GM18508 (cell line): ENCODE results near the gene TRIM46.

Source experiments
- ATAC-seq: cut with Tn5 transposase; IDR thresholded peaks from one replicate; pipeline ENCODE4 v1.9.1; 2021; ENCODE audit warnings: moderate number of reproducible peaks; ENCODE audit not compliant: insufficient read depth, unreplicated experiment

TRIM46 gene

DNA sequence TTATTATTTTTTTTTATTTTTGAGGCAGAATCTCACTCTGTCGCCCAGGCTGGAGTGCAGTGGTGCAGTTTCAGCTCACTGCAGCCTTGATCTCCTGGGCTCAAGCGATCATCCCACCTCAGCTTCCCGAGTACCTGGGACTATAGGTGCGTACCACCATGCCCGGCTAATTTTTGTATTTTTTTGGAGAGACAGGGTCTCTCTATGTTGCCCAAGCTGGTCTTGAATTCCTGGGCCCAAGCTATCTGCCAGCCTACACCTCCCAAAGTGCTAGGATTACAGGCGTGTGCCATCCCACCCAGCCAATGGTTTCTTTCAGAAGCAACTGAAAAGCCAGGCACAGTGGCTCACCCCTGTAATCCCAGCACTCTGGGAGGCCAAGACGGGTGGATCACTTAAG lies 2.8 kb upstream of the TRIM46 start:
- no peak for ATAC-seq

DNA sequence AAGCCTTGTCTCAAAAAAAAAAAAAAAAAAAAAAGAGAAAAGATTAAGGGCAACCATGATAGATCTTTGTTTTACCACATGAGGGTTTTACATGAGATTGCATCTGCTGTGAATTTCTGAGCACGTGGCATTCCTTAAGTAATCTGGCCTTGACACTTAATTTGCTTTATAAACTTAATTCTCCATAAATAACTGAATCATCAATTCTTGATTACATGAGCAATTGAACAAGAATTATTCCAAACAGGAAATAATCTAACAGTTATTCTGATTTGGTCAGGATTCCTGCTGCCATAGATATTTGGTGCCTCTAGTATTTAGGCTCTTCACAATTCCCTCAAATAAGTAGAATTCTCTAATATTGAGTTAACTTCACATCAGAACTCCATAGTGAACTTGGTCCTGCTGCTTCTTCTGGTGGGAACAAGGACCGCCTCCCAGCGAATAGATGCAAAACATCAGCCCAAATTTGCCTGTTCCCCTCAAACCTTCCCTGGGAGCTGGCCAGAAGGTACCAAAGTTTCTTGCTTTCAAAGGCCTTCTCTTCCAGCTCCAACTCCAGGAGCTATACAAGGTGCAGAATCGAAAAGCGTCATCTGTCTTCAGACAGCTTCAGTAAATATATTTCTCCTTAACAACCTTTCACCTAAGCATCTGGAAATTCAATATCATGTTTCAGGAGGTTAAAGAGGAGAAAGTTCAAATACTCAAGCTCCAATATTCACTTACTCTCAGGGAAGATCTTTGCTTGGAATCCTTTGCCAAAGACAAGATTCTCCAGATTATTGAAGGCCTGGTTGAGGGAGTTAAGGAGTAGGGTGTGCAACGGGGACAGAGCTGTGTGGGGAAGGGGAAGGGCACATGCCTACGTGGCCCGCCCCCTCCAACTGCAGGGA lies 1.6 kb upstream of the TRIM46 start:
- ATAC-seq, result no peak

DNA sequence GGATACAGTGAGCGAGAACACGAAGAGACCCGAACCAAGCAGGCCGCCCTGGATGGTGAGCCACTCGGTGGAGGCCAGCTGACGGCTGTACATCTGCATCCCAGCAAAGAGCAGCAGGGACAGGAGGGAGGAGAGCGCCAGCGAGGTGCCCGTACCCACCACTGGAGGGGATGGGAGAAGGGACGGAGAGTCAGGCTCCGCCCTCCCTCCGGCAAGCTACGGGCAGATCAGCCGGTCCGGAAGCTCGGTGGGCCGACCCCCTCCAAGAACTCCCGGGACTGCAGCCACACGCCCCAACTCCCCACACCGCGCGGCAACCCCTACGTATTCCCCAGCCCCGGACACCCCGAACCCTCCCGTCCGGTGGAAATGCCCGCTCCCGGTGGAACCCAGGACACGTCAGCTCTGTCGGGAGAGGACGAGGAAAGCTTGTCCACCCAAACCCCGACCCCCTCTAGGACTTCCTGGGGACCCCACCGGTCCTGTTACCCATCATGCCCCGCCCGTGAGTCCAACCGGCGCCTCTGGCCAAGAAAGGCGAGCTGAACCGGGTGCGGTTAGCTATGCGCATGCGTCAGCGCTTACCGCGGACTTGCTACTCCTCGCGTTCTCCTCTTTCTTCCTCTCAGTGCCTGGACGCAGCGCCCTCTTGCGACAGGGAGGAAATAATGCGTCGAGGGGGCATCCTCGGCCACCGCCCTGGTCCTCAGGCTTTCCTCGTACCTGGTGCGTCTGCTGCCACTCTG lies 744 bp upstream of the TRIM46 start, which contains the start of gene KRTCAP2:
TSS of gene KRTCAP2 (minus strand) at position 573 of the 746 bp plus-strand sequence. CDS start at position 493, 80 bp downstream.
- peak; percentile 51 for ATAC-seq

DNA sequence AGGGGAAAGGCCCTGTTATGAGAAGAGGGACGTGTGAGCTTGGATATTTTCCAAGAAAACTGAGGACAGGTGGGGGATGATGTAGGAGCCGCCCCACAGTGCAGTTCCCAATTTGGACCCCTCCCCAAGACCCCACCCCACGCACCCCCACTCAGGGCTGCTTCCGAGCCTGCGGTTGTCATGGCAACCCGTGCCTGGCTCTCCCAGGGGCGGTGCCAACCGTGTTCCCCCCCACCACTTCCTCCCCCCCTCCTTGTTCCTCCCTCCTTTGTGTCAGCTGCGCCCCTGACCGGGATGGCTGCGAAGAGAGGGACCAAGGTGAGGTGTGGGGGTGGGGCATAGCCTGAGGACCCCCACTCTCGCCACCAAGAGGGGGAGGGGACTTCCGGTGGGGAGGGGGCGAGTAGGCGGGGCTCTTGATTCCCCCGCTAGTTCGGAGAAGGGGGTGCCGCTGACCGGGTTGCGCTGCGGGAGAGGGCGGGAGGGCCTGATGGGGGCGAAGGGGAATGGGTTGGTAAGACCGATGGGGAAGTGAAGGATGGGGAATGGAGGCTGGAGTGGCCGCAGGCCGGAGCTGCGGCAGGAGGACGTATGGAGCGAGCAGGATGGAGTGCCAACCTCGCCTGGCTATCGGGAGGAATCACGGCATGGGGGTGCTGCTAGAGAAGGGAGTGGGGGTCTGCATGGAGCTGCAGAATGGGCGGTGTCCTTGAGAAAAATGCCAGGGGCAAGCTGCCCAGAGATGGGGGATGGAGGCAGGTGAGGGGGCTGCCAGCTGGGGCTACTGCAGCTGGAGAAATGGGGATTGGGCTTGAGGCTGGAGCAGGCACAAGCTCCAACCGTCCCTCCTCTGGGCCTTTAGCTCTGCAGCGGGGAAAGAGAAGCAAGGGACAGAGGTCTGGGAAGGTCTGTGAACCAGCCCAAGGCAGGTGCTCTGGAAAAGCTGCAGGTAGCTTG lies 953 bp downstream of the TRIM46 start:
- no peak for ATAC-seq

DNA sequence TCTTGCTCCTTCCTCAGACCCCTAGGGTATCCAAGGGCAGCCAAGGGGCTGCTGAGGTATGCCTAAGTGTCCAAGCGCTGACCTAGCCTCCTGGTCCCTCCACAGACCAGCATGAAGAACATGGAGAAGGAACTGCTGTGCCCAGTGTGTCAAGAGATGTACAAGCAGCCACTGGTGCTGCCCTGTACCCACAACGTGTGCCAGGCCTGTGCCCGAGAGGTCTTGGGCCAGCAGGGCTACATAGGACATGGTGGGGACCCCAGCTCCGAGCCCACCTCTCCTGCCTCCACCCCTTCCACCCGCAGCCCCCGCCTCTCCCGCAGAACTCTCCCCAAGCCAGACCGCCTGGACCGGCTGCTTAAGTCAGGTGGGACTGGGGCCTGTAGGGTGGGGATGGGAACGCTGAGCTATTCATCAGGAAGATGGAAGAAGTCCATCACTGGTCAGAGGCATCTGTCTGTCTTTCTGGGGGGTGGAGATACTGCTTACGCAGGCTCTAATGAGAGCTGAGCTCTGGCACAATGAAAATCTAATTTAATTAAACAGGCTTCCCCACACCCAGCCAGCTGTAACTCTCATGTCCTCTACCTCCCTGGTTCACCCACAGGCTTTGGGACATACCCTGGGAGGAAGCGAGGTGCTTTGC lies 1.8 kb downstream of the TRIM46 start:
- ATAC-seq, result no peak

DNA sequence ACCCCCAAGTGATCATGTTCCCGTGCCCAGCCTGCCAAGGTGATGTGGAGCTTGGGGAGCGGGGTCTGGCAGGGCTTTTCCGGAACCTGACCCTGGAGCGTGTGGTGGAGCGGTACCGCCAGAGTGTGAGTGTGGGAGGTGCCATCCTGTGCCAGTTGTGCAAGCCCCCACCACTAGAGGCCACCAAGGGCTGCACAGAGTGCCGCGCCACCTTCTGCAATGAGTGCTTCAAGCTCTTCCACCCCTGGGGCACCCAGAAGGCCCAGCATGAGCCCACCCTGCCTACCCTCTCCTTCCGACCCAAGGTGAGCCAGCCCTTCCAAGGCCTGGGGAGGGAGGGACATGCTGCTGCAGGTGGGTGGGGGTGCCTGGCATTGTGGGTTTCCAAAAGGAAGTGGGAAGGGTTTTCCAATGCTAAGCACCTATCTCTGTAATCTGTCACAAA lies 2.3 kb downstream of the TRIM46 start:
- no peak for ATAC-seq

DNA sequence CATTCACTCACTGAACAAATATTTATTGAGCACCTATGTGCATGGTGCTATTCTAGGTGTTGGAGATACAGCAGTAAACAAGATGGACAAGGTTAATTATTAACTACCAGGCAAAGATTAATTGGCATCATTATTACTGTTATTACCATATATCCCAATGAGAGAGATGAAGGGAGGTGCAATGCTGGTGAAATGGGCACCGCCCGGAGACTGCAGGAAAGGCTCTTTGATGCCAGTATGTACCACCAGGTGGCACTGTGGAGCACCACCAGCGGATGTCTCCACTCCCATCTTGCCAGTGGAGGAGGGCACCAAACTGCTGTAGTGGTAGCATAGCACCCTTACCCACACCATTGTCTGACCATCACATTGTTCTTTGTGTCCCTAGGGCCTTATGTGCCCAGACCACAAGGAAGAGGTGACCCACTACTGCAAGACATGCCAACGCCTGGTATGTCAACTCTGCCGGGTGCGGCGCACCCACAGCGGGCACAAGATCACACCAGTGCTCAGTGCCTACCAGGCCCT lies 3.0 kb downstream of the TRIM46 start:
- no peak for ATAC-seq

DNA sequence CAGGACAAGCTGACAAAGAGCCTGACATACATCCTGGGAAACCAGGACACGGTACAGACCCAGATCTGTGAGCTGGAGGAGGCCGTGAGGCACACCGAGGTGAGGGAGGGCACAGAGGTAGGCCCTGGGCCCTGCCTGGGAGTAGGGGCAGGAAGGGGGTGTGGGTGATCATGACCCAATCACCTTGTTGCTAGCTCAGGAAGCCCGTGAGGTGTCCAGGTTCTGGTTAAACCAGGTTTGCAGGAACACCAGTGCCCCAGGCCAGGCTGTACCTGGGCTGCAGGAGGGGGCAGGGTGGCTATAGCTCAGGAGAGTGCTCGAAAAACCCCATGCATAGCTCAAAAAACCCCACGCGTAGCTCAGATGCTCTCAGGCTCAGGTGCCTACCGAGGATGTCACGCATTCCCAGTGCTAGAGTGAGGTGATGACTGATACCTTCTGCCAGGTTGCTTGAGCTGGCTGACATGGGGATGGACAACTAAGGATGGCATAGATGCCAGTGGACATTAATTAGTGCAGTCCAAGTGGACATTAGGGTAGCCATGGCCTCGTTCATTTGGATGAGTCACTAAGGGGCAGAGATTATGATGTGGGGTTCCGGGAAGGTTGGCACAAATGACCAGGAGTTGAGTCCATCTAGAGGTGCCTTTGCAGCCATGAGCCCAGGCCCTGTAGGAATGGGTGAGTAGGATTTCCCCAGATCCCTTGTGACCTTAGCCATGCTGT lies 3.7 kb downstream of the TRIM46 start:
- no peak for ATAC-seq

DNA sequence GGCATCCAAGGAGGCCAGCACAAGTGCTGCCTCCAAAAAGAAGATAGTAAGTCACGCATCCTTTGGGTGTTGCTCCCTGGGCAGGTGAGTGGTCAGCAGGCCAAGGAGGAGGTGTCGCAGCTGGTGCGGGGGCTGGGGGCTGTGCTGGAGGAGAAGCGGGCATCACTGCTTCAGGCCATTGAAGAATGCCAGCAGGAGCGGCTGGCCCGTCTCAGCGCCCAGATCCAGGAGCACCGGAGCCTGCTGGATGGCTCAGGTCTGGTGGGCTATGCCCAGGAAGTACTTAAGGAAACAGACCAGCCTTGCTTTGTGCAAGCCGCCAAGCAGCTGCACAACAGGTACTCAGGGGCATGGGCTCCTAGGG lies 4.3 kb downstream of the TRIM46 start:
- no peak for ATAC-seq

DNA sequence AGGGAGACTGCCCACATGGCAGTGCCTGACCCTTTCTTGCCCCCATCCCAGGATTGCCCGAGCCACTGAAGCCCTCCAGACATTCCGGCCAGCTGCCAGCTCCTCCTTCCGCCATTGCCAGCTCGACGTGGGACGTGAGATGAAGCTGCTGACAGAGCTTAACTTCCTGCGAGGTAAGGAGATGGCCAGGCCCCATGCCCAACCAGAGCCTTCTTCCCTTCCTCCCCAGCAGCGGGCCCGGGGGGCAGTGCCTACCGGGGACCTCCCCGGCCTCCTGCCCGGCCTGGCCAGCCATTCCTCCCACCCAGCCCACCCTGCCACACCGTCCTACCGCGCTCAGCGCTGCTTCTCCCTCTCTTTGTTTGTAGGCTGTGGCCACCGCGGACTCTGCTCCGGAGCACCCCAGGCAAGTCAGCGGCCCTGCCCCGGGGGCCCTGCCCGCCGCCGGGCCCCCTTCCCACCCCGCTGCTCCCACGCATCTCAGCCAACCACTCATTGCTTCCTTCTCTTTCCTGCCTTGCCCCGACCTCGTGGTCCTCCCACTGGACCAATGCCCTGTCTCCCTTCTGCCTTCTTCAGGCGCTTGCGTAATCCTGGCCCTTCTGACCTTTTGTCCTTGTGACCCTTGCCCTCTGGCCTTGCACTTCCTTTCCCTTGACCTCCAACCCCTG lies 4.9 kb downstream of the TRIM46 start:
- ATAC-seq, result no peak

DNA sequence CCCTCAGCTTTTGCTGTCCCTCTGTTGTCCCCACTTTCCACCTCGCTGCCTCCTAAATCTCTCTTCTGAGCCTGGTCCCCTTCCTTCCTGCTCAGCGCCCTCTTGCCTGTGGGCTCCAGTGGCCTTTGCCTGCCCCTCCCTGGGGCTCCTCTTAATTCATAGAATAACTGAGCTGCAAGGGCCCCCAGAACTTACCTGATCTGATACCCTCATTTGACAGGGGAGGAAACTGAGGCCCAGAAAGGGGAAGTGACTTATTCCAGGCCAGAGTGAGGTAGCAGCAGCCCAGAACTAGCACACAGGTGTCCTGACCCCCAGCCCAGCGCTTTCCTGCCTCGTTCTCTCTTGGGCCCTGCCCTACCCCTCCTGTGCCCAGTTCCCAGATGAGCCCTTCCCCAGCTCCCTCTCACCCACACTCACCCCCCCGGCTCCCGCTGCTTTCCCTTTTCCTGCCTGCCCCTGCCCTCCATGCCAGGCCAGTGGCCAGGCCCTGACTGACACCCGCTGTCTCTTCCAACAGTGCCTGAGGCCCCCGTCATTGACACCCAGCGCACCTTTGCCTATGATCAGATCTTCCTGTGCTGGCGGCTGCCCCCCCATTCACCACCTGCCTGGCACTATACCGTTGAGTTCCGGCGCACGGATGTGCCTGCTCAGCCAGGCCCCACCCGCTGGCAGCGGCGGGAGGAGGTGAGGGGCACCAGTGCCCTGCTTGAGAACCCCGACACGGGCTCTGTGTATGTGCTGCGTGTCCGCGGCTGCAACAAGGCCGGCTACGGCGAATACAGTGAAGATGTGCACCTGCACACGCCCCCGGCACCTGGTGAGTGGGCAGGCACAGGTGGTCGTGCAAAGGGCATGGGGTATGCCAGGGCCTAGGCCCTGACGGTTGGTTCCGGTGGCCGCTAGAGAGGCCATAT lies 5.7 kb downstream of the TRIM46 start:
- ATAC-seq, result no peak

DNA sequence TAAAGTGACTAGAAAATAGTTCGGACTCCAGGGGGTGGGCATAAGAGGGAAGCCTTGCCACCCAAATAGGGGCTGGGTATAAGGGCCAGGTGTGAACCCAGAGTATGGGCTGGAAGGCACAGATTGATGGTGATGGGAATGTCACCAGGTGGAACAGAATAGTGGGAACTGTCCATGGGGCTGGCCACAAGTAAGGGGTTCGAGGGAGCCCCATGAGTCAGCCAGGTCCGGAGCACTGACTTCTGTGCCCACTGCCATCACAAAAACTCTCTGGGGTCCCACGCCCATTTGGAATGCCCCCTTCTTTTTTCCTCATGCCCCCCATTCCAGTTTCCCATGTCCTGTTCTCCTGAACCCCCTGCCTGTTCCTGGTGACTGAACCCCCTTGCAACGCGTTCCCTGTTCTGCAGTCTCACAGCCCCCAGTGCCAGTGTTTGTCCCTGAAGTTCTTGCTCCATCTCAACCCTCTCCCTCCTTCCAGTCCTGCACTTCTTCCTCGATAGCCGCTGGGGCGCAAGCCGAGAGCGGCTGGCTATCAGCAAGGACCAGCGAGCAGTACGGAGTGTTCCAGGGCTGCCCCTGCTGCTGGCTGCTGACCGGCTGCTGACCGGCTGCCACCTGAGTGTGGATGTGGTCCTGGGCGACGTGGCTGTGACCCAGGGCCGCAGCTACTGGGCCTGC lies 7.9 kb downstream of the TRIM46 start:
- no peak for ATAC-seq

DNA sequence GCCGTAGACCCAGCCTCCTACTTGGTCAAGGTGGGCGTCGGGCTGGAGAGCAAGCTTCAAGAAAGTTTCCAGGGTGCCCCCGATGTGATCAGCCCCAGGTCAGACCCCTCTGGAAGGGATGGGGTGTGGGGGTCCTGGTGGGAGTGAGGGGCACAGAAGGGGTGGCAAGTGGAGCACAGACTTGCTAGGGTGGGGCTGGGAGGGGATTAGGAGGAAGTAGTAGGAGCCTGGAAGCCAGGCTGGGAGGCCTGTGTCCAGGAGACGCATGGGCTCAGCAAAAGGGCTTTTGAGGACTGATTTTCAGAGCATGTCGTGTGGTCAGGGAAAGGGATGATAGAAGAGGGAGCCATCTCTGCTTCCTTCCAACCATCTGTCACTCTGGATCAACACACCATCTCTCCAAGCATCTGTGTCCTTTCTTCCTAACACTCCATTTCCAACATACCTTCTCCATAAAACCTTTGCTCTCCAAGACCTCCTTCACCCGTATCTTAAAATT lies 8.5 kb downstream of the TRIM46 start:
- ATAC-seq, result no peak

DNA sequence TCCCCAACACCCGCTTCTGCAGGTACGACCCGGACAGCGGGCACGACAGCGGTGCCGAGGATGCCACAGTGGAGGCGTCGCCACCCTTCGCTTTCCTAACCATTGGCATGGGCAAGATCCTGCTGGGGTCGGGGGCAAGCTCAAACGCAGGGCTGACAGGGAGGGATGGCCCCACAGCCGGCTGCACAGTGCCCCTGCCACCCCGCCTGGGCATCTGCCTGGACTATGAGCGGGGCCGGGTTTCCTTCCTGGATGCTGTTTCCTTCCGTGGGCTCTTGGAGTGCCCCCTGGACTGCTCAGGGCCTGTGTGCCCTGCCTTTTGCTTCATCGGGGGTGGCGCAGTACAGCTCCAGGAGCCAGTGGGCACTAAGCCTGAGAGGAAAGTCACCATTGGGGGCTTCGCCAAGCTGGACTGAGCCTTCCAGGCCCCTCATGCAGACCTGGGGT lies 10.1 kb downstream of the TRIM46 start:
- ATAC-seq, result no peak

DNA sequence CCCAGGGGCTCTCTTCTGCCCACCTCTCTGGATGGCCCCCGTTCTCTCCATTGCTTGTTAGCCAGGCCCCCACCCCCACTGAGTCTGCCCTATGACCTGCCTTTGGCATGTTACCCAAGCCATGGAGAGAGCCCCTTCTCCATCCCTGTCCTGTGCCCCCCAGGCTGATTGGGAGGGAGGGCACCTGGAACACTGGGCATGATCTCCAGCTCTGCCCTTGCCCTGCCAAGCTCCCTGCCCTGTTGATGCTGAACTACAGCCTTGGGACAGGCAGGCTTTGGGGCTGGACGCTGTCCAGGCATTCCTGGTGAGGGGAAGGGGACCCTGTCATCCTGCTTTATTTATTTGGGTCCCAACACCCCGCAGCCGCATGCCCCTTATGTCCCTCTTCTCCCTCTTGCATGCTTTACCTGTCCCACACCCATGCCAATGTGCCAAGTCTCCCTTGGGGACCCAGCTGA lies 10.7 kb downstream of the TRIM46 start:
- ATAC-seq, result no peak
